K562 (cell line): ENCODE measurements around the gene STRN3. TPM values are rescaled to one million over a fixed set of nuclear protein-coding genes. Genes with fewer than 3 reads are reported as not detected.
"Not testable (repeated sequence)": the region's sequence is repeated elsewhere in the genome, so short reads cannot be mapped to it uniquely, and the experiment has no call there.

Source experiments
- ATAC-seq: fragments of 200-7000 bp; cut with Tn5 transposase; 3 replicates; pipeline ENCODE4 v1.9.1; 2020; ENCODE audit warnings: moderate library complexity
- BruUV-seq: library from RNA; stranded (reverse); fragments of 400-500 nt; replicated peaks from 2 replicates; lab custom pipeline; 2021; lab: Mats Ljungman, UMichigan
- CTCF ChIA-PET: fragments of 300-600 bp; formaldehyde crosslinking; extraction: SDS; loops from one replicate; lab custom pipeline; 2021; ENCODE audit warnings: low intra/inter-chr PET ratio; lab: Yijun Ruan, JAX
- POLR2A ChIA-PET: fragments of 300-600, 350-650 bp; sonication (Branson Sonifier 250); formaldehyde crosslinking; extraction: SDS; loops from one replicate; lab custom pipeline; 2021; ENCODE audit warnings: antibody characterized with exemption, inconsistent platforms; lab: Yijun Ruan, JAX
- DNase-seq, 4 experiments: peaks; one replicate each; pipeline versions ENCODE4 v3.0.0 to v3.0.0-alpha.2; 2011 to 2018; ENCODE audit warnings: low spot score in 3 of 4, mixed read lengths in 3 of 4; ENCODE audit errors: extremely low read depth in 1 of 4
- FAIRE-seq: peaks from 2 replicates; lab custom pipeline; 2011; peaks lifted over from hg19 to GRCh38; lab: Jason Lieb, UNC
- H2AFZ ChIP-seq: 2 replicates; pipeline ENCODE4 v1.6.0; 2011; ENCODE audit warnings: low read depth, low read length, control low read depth, inconsistent platforms
- H3K27ac ChIP-seq: fragments of 200-600 bp; 3 replicates; pipeline ENCODE4 v1.8.0; 2011; ENCODE audit warnings: low read depth, mild to moderate bottlenecking, control low read depth, inconsistent platforms, low read length, moderate library complexity, mixed read lengths; ENCODE audit errors: extremely low read depth
- H3K27me3 ChIP-seq, 2 experiments: fragments of 300-600 bp in 1 of 2; 2 replicates in 1 of 2; 3 replicates in 1 of 2; pipeline versions ENCODE4 v1.6.0 to v1.8.0; 2011; ENCODE audit warnings: inconsistent platforms in 2 of 2, low read length in 2 of 2, mild to moderate bottlenecking in 1 of 2, mixed read lengths in 1 of 2, moderate library complexity in 1 of 2; ENCODE audit not compliant: control insufficient read depth in 2 of 2, insufficient read depth in 2 of 2
- H3K36me3 ChIP-seq: fragments of 300-600 bp; 3 replicates; pipeline ENCODE4 v1.8.0; 2011; ENCODE audit warnings: mild to moderate bottlenecking, low read length, inconsistent platforms; ENCODE audit not compliant: control insufficient read depth, insufficient read depth
- H3K4me1 ChIP-seq, 2 experiments: fragments of 200-600 bp in 1 of 2; replicated peaks in 1 of 2; 2 replicates in 1 of 2; 3 replicates in 1 of 2; pipeline versions ENCODE4 v1.5.1 to v1.8.0; 2011; ENCODE audit warnings: inconsistent platforms in 2 of 2, low read length in 2 of 2, mild to moderate bottlenecking in 1 of 2, mixed read lengths in 1 of 2, moderate library complexity in 1 of 2; ENCODE audit not compliant: control insufficient read depth in 2 of 2, insufficient read depth in 2 of 2
- H3K4me2 ChIP-seq: 2 replicates; pipeline ENCODE4 v1.6.1; 2011; ENCODE audit warnings: low read length, control low read depth, inconsistent platforms, mixed read lengths; ENCODE audit not compliant: insufficient read depth
- H3K4me3 ChIP-seq: fragments of 200-600 bp; sonication (generic), shearing (Covaris generic); 2 replicates; pipeline ENCODE4 v1.5.1; 2016; ENCODE audit warnings: control low read depth, inconsistent platforms
- H3K79me2 ChIP-seq: fragments of 200-600 bp; 3 replicates; pipeline ENCODE4 v1.8.0; 2011; ENCODE audit warnings: low read length, inconsistent platforms; ENCODE audit not compliant: control insufficient read depth, insufficient read depth
- H3K9ac ChIP-seq, 2 experiments: 2 replicates each; pipeline versions ENCODE4 v1.6.0 to v1.6.1; 2011; ENCODE audit warnings: low read depth in 2 of 2, low read length in 2 of 2, control low read depth in 1 of 2, inconsistent platforms in 1 of 2, mild to moderate bottlenecking in 1 of 2, mixed read lengths in 1 of 2; ENCODE audit not compliant: insufficient read depth in 1 of 2
- H3K9me1 ChIP-seq: one replicate; pipeline ENCODE4 v1.6.0; 2011; ENCODE audit warnings: inconsistent platforms, mild to moderate bottlenecking, low read length, moderate library complexity; ENCODE audit not compliant: control insufficient read depth, insufficient read depth
- H3K9me3 ChIP-seq: replicated peaks from 2 replicates; pipeline ENCODE4 v1.5.1; 2011; ENCODE audit warnings: low read depth, low read length, inconsistent platforms; ENCODE audit not compliant: control insufficient read depth, insufficient read depth
- H4K20me1 ChIP-seq: replicated peaks from 2 replicates; pipeline ENCODE4 v1.6.1; 2011; ENCODE audit warnings: low read length, inconsistent platforms, mixed read lengths; ENCODE audit not compliant: control insufficient read depth, insufficient read depth
- TRIM24 ChIP-seq, 2 experiments: fragments of 450-650 bp; IDR thresholded peaks; 2 replicates each; pipeline ENCODE4 v1.6.1; 2016
- ZBTB34 ChIP-seq: fragments of 250-450 bp; sonication (Bioruptor Pico); IDR thresholded peaks from 2 replicates; pipeline ENCODE4 v1.8.0; 2021; ENCODE audit warnings: mild to moderate bottlenecking, moderate library complexity
- WGBS: fragments of 100-300 bp; shearing (Covaris generic); methylation state at CpG from one replicate; pipeline ENCODE4 v1.1.6; 2016; ENCODE audit warnings: low coverage, mixed read lengths; ENCODE audit not compliant: insufficient coverage; ENCODE audit errors: missing lambda C conversion rate; 5-methylcytosine and 5-hydroxymethylcytosine counted together
- in situ Hi-C: fragments of 300-500 bp; cut with MboI; formaldehyde crosslinking; loops from 4 replicates; pipeline ENCODE4 v1.15.0; 2018; ENCODE audit warnings: inconsistent platforms, mixed read lengths
- intact Hi-C: fragments of 100-400 bp; cut with micrococcal nuclease; formaldehyde crosslinking; loops from 2 replicates; pipeline ENCODE4 v1.14.2; 2022
- polyA plus RNA-seq, 8 experiments: library from polyadenylated mRNA; depleted of rRNA in 4 of 8; stranded (reverse) in 5 of 8; unstranded in 3 of 8; fragments of >200 nt; fragmentation: Nextera tagmentation in 2 of 8; fragmentation: Illumina TruSeq in 1 of 8; extraction: Ambion mirVana in 2 of 8; extraction: Trizol in 1 of 8; gene quantifications; 2 replicates each; pipeline versions ENCODE4 v1.2.1 to v1.2.3, GENCODE V29; 2011 to 2014; ENCODE audit warnings: inconsistent platforms in 1 of 8, missing spikeins in 1 of 8
- total RNA-seq, 7 experiments: library from RNA; depleted of rRNA in 6 of 7; stranded (reverse); fragments of >200 nt in 6 of 7; fragmentation: Illumina TruSeq in 2 of 7; extraction: Trizol in 2 of 7; gene quantifications; 2 replicates each; pipeline versions ENCODE4 v1.2.1 to v1.2.3, GENCODE V29; 2011 to 2021; ENCODE audit warnings: low replicate concordance in 1 of 7

Gene STRN3
- total and polyA plus RNA-seq, 9 of the 15 experiments (the other 6 are each of a cell fraction or from before 2014, with no cell fraction given): 5.9 to 29.1 (median 16.0) TPM

- TF ChIP-seq ZBTB34 (CRISPR knock-in tag): no peak
- TF ChIP-seq TRIM24 (IDR thresholded peaks at IDR 0.05): no peak
Observed at GRCh38 chr14:31006703-31007102, 19.5 kb downstream of the STRN3 start (continued).

GRCh38 chr14:31004007-31004406 is 22.2 kb downstream of the STRN3 start:
- POLR2A ChIA-PET: interaction anchor here (1.0 to 1.5 kb wide), 2 partner anchors 14 to 16 kb away, joined by 3 to 4 read pairs; no protein-coding TSS in a partner anchor
- H3K4me3 ChIP-seq, DNase-seq, H3K4me2 ChIP-seq, H3K9ac ChIP-seq, FAIRE-seq, H3K27me3 ChIP-seq, in situ Hi-C loops, ATAC-seq, CTCF ChIA-PET, BruUV-seq, H3K9me1 ChIP-seq, H3K27ac ChIP-seq, H3K4me1 ChIP-seq, H3K9me3 ChIP-seq, H2AFZ ChIP-seq, intact Hi-C loops, H4K20me1 ChIP-seq: not testable (repeated sequence)
- H3K36me3 ChIP-seq: peaks cover 30% of the 10 kb centered on the region; the same call in 2 of the 3 replicates
- 98% methylated on average over 6 of the region's 6 CpGs for WGBS
- peaks cover 91% of the 10 kb centered on the region for H3K79me2 ChIP-seq
